Bronchial epithelial cell (primary cell): ENCODE measurements around the gene UBFD1. TPM values are rescaled to one million over a fixed set of nuclear protein-coding genes. Genes with fewer than 3 reads are reported as not detected.

ENCODE experiments used
- DNase-seq: peaks from one replicate; pipeline ENCODE4 v3.0.0-alpha.2; 2010; ENCODE audit warnings: low read depth
- FAIRE-seq: peaks from 2 replicates; lab custom pipeline; 2011; peaks lifted over from hg19 to GRCh38; lab: Jason Lieb, UNC
- H3K27me3 ChIP-seq: 2 replicates; pipeline ENCODE4 v1.5.1; 2011; ENCODE audit warnings: low read length; ENCODE audit not compliant: control insufficient read depth, insufficient read depth
- H3K36me3 ChIP-seq: 2 replicates; pipeline ENCODE4 v1.5.1; 2011; ENCODE audit warnings: low read length; ENCODE audit not compliant: control insufficient read depth, insufficient read depth
- H3K4me3 ChIP-seq: 2 replicates; pipeline ENCODE4 v1.5.1; 2011; ENCODE audit warnings: mild to moderate bottlenecking, low read depth, low read length, control low read depth
- total RNA-seq: library from RNA; depleted of rRNA; stranded (reverse); fragments of >200 nt; gene quantifications from 2 replicates; pipeline ENCODE4 v1.2.1, GENCODE V29; 2014
- TF ChIP-seq, protein P1 (sequence below): IDR thresholded peaks from 2 replicates; pipeline ENCODE4 v1.5.1; 2011; ENCODE audit warnings: mild to moderate bottlenecking, moderate library complexity, low read length, control low read depth, inconsistent platforms; ENCODE audit not compliant: insufficient read depth, severe bottlenecking

UBFD1 gene
- total RNA-seq, 1 donor from 2014 or later: 25.5 TPM

DNA sequence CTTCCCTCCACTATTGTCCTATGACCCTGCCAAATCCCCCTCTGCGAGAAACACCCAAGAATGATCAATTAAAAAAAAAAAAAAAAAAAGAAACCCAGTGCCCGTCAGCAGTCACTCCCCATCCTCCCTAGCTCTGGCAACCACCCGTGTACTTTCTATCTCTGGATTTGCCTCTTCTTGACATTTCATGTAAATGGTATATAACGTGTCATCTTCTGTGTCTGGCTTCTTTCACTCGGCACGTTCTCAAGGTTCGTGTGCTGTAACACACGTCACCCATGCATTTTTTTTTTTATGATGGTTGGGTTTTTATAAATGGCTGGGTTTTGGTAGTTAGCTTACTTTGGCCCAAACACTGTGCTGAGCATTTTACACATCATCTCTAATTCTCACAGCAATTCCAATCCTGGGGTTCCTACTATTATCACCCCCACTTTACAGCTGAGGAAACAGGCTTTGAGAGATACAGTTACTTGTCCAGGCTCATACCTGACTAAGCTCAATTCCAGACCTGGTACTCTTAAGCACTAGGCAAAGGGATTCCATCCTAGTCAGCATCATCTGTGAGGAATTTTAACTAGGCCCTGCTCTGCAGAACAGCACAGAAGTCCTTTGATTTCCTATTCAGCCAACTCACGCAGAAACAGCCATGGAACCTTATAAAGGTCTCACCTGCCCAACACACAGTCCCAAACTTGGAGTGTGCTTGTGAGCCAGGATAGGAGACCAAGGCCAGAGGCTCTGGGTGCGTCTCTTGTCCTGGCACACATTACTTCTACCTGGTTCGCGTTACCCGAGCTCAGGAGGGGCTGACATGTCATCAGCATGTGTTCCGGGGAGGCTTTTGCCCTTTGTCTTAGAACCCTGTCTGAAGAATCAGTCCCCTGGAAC is 26.9 kb downstream of the UBFD1 start:
- Histone ChIP-seq H3K27me3 (no peaks in the 10 kb centered on the region), H3K36me3 (peaks cover 11% of the 10 kb centered on the region)
- no peak for FAIRE-seq

DNA sequence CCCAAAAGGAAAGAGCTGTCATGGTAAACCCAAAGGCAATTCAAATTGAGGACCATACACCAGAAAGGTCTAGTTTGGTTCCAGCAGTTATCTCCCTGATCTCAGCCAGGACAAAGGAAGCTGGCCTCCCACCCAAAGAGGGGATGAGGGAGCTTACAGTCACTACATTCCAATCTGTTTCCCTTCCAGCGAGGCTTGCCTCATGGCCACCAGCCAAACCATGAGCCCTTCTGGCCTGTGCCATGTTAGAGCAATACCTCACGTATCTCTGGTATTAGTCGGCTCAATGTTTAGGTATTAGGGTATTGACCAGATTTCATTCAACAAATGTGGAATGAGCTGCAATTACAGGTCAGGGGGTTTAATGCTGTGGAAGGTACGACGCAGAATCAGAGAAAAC is 30.2 kb downstream of the UBFD1 start:
- no peak overlapping the region for H3K4me3 ChIP-seq
- TF ChIP-seq, protein P1, sequence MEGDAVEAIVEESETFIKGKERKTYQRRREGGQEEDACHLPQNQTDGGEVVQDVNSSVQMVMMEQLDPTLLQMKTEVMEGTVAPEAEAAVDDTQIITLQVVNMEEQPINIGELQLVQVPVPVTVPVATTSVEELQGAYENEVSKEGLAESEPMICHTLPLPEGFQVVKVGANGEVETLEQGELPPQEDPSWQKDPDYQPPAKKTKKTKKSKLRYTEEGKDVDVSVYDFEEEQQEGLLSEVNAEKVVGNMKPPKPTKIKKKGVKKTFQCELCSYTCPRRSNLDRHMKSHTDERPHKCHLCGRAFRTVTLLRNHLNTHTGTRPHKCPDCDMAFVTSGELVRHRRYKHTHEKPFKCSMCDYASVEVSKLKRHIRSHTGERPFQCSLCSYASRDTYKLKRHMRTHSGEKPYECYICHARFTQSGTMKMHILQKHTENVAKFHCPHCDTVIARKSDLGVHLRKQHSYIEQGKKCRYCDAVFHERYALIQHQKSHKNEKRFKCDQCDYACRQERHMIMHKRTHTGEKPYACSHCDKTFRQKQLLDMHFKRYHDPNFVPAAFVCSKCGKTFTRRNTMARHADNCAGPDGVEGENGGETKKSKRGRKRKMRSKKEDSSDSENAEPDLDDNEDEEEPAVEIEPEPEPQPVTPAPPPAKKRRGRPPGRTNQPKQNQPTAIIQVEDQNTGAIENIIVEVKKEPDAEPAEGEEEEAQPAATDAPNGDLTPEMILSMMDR: no peak
- H3K27me3 ChIP-seq: no peaks in the 10 kb centered on the region
- FAIRE-seq: no peak
- peaks cover 24% of the 10 kb centered on the region for H3K36me3 ChIP-seq
- DNase-seq: no peak

More for the DNA sequence above, 26.9 kb downstream of the UBFD1 start:
- no peak for DNase-seq
- TF ChIP-seq, protein P1: no peak
- no peak overlapping the region for H3K4me3 ChIP-seq

DNA sequence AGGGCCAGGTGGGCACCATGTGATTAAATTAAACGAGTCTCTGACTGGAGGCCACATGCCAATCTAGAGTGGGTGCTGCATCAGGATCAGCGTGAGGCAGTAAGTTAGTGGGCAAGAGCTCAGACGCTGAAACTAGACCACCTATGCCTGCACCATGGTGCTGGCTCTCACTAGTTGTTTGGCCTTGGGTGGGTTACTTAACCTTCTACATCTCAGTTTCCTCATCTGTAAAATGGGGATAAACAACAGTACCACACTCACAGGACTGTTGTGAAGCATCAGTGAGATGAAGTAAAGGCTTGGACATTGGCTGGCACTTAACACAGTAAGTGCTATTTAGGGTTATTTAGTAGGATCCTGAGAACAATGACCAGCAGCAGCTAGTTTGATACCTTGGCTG is 32.7 kb downstream of the UBFD1 start:
- DNase-seq: no peak
- H3K27me3 ChIP-seq: no peaks in the 10 kb centered on the region
- peaks cover 21% of the 10 kb centered on the region for H3K36me3 ChIP-seq
- no peak overlapping the region for H3K4me3 ChIP-seq
- no peak for FAIRE-seq
- TF ChIP-seq, protein P1: no peak

DNA sequence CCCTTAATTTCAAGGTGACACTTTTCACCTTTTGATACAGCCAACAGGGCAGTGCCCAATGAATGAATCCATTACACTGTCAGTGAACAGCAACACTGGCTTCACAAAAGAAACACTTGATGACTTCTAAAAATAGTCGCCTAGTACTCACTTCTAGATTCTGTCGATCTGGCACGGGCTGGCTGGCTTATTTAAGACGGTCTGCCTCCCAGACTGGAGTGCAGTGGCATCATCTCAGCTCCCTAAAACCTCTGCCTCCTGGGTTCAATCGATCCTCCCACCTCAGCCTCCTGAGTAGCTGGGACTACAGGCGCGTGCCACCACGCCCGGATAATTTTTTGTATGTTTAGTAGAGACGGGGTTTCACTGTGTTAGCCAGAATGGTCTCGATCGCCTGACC is 36.7 kb downstream of the UBFD1 start:
- peaks cover 18% of the 10 kb centered on the region for H3K36me3 ChIP-seq

DNA sequence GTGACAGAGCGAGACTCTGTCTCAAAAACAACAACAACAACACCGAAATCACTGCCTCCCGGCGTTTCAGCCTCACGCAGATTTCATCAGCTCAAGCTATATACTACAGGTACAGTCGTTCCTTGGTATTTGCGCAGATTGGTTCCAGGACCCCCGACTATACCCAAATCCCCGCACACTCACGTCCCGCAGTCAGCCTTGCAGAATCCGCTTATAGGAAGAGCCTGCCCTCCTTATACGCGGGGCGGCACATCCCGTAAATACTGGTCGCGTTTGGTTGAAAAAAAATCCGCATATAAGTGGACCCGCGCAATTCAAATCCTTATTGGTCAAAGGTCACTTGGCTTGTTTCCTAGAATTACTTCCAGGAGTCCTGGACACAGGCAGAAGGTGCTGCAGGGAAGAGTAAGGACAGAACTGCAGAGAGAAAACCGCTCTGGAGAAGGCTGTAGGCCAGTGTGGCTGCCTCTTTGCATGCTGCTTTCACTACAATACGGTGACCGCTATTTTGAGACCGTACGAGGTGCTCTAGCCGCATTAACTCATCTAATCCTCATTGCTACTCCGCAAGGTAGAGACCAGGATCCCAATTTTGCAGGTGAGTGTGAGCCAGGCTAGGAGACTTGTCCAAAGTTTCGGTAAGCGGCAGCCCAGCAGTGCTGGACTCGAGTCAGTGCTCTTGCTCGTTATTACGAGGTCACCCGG is 37.9 kb downstream of the UBFD1 start:
- TF ChIP-seq, protein P1: no peak
- no peak for DNase-seq
- H3K27me3 ChIP-seq: no peaks in the 10 kb centered on the region
- peak overlapping the region; percentile 97 for H3K4me3 ChIP-seq
- FAIRE-seq: no peak
- peaks cover 12% of the 10 kb centered on the region for H3K36me3 ChIP-seq

More for the DNA sequence above, 36.7 kb downstream of the UBFD1 start:
- Histone ChIP-seq H3K4me3 (no peak overlapping the region), H3K27me3 (no peaks in the 10 kb centered on the region)
- DNase-seq (no peak), FAIRE-seq (no peak)
- TF ChIP-seq, protein P1: no peak
